HepG2 (cell line): ENCODE data around the gene ATG13. TPM values are rescaled to one million over a fixed set of nuclear protein-coding genes. Genes with fewer than 3 reads are reported as not detected.

Experiments
- CHD4 ChIP-seq: fragments of 200-600 bp; sonication (generic); IDR thresholded peaks from 2 replicates; pipeline ENCODE4 v1.7.0; 2017; ENCODE audit warnings: mild to moderate bottlenecking, low read length, borderline replicate concordance
- DR1 ChIP-seq: sonication (generic); formaldehyde crosslinking; IDR thresholded peaks from 2 replicates; pipeline ENCODE4 v1.8.0; 2021; ENCODE audit warnings: mild to moderate bottlenecking, missing genetic modification reagents, inconsistent platforms
- ESRRA ChIP-seq: sonication (generic); formaldehyde crosslinking; IDR thresholded peaks from 2 replicates; pipeline ENCODE4 v1.5.1; 2020; ENCODE audit warnings: mild to moderate bottlenecking, low read depth, missing genetic modification reagents
- HMGA1 ChIP-seq: sonication (generic); formaldehyde crosslinking; conservative IDR thresholded peaks from 2 replicates; pipeline ENCODE4 v1.4.0; 2020; ENCODE audit warnings: missing genetic modification reagents
- KAT2B ChIP-seq: fragments of 150-350 bp; IDR thresholded peaks from 2 replicates; pipeline ENCODE4 v1.6.1; 2014; ENCODE audit warnings: low read depth, low read length, borderline replicate concordance
- KLF13 ChIP-seq: sonication (generic); formaldehyde crosslinking; IDR thresholded peaks from 2 replicates; pipeline ENCODE4 v1.4.0; 2020; ENCODE audit warnings: mild to moderate bottlenecking, missing genetic modification reagents
- NFRKB ChIP-seq: fragments of 450-650 bp; IDR thresholded peaks from 2 replicates; pipeline ENCODE4 v1.6.1; 2017
- NKX3-1 ChIP-seq: sonication (generic); formaldehyde crosslinking; IDR thresholded peaks from 2 replicates; pipeline ENCODE4 v1.5.0; 2020; ENCODE audit warnings: missing genetic modification reagents
- POLR2G ChIP-seq: fragments of 200-400 bp; formaldehyde crosslinking; IDR thresholded peaks from 2 replicates; pipeline ENCODE4 v1.6.1; 2018; ENCODE audit warnings: mild to moderate bottlenecking, low read depth, low read length, moderate library complexity
- PRPF4 ChIP-seq: fragments of 200-400 bp; formaldehyde crosslinking; IDR thresholded peaks from 2 replicates; pipeline ENCODE4 v1.6.1; 2016; ENCODE audit warnings: low read length, low read depth; ENCODE audit not compliant: poor library complexity, severe bottlenecking
- REL ChIP-seq: sonication (generic); formaldehyde crosslinking; conservative IDR thresholded peaks from 2 replicates; pipeline ENCODE4 v1.8.0; 2022; ENCODE audit warnings: mild to moderate bottlenecking, missing genetic modification reagents, moderate library complexity
- REPIN1 ChIP-seq: sonication (generic); formaldehyde crosslinking; IDR thresholded peaks from 2 replicates; pipeline ENCODE4 v1.8.0; 2022; ENCODE audit warnings: missing genetic modification reagents, low read depth, mild to moderate bottlenecking, borderline replicate concordance
- SP1 ChIP-seq, 2 experiments: fragments of 450-650 bp in 1 of 2; sonication (generic) in 1 of 2; formaldehyde crosslinking in 1 of 2; IDR thresholded peaks; 2 replicates each; pipeline versions ENCODE4 v1.4.0 to v1.6.1; 2016 to 2020; ENCODE audit warnings: missing genetic modification reagents in 1 of 2
- TCF12 ChIP-seq, 2 experiments: fragments of 450-650 bp in 1 of 2; sonication (generic) in 1 of 2; formaldehyde crosslinking in 1 of 2; IDR thresholded peaks; 2 replicates each; pipeline versions ENCODE4 v1.6.1 to v1.8.0; 2017 to 2022; ENCODE audit warnings: antibody characterized with exemption in 1 of 2, mild to moderate bottlenecking in 1 of 2, missing genetic modification reagents in 1 of 2, moderate library complexity in 1 of 2
- TCF7 ChIP-seq: sonication (generic); IDR thresholded peaks from 2 replicates; pipeline ENCODE4 v1.6.1; 2016; ENCODE audit warnings: antibody characterized with exemption, low read depth
- ZBTB7B ChIP-seq: sonication (generic); formaldehyde crosslinking; IDR thresholded peaks from 2 replicates; pipeline ENCODE4 v1.4.0; 2020; ENCODE audit warnings: missing genetic modification reagents
- ZC3H4 ChIP-seq: sonication (generic); formaldehyde crosslinking; IDR thresholded peaks from 2 replicates; pipeline ENCODE4 v1.4.0; 2020; ENCODE audit warnings: missing genetic modification reagents, borderline replicate concordance
- ZFP36 ChIP-seq: fragments of 150-350 bp; IDR thresholded peaks from 2 replicates; pipeline ENCODE4 v1.6.1; 2018; ENCODE audit warnings: borderline replicate concordance, low read length, low read depth; ENCODE audit not compliant: partially characterized antibody
- ZNF124 ChIP-seq: sonication (generic); formaldehyde crosslinking; IDR thresholded peaks from 2 replicates; pipeline ENCODE4 v1.4.0; 2020; ENCODE audit warnings: missing genetic modification reagents
- ZNF251 ChIP-seq: sonication (generic); formaldehyde crosslinking; IDR thresholded peaks from 2 replicates; pipeline ENCODE4 v1.9.0; 2021; ENCODE audit warnings: mild to moderate bottlenecking, missing genetic modification reagents
- ZNF543 ChIP-seq: sonication (generic); formaldehyde crosslinking; IDR thresholded peaks from 2 replicates; pipeline ENCODE4 v1.4.0; 2020; ENCODE audit warnings: mild to moderate bottlenecking, missing genetic modification reagents
- ZNF577 ChIP-seq: sonication (generic); formaldehyde crosslinking; IDR thresholded peaks from 2 replicates; pipeline ENCODE4 v1.4.0; 2020; ENCODE audit warnings: mild to moderate bottlenecking, low read depth, missing genetic modification reagents, borderline replicate concordance
- ZNF768 ChIP-seq: sonication (generic); formaldehyde crosslinking; IDR thresholded peaks from 2 replicates; pipeline ENCODE4 v1.4.0; 2020; ENCODE audit warnings: missing genetic modification reagents
- polyA plus RNA-seq, 8 experiments: library from polyadenylated mRNA; depleted of rRNA in 3 of 8; stranded (reverse) in 7 of 8; unstranded in 1 of 8; fragments of >200 nt; fragmentation: Illumina TruSeq in 4 of 8; extraction: Trizol in 4 of 8; gene quantifications; 2 replicates each; pipeline versions ENCODE4 v1.2.1 to v1.2.3, GENCODE V29; 2011 to 2016; ENCODE audit warnings: low read depth in 4 of 8, missing spikeins in 1 of 8, mixed read lengths in 1 of 8; ENCODE audit not compliant: insufficient read depth in 1 of 8
- total RNA-seq, 5 experiments: library from RNA; depleted of rRNA; stranded (reverse); fragments of >200 nt; fragmentation: Illumina TruSeq; extraction: Trizol; gene quantifications; 2 replicates each; pipeline ENCODE4 v1.2.3, GENCODE V29; 2016; ENCODE audit warnings: low read depth in 1 of 5
- TF ChIP-seq, protein P1 (sequence below): IDR thresholded peaks from 2 replicates; pipeline ENCODE4 v1.6.1; 2016; ENCODE audit warnings: low read depth, borderline replicate concordance
- TF ChIP-seq, protein P2 (sequence below): sonication (generic); formaldehyde crosslinking; IDR thresholded peaks from 2 replicates; pipeline ENCODE4 v1.5.0; 2020; ENCODE audit warnings: missing genetic modification reagents
- TF ChIP-seq, protein P3 (sequence below): sonication (generic); formaldehyde crosslinking; IDR thresholded peaks from 2 replicates; pipeline ENCODE4 v1.4.0; 2020; ENCODE audit warnings: missing genetic modification reagents
- TF ChIP-seq, protein P4 (sequence below): sonication (generic); formaldehyde crosslinking; IDR thresholded peaks from 2 replicates; pipeline ENCODE4 v1.9.0; 2021; ENCODE audit warnings: missing genetic modification reagents, mild to moderate bottlenecking, borderline replicate concordance
- TF ChIP-seq, protein P5 (sequence below): IDR thresholded peaks from 2 replicates; pipeline ENCODE4 v1.6.1; 2016; ENCODE audit warnings: missing biosample characterization, missing genetic modification reagents, low read depth

ATG13 gene
- total and polyA plus RNA-seq, 2 of the 13 experiments (the other 11 are each of a cell fraction or from before 2014, with no cell fraction given) = 55.0 to 77.3 TPM

DNA sequence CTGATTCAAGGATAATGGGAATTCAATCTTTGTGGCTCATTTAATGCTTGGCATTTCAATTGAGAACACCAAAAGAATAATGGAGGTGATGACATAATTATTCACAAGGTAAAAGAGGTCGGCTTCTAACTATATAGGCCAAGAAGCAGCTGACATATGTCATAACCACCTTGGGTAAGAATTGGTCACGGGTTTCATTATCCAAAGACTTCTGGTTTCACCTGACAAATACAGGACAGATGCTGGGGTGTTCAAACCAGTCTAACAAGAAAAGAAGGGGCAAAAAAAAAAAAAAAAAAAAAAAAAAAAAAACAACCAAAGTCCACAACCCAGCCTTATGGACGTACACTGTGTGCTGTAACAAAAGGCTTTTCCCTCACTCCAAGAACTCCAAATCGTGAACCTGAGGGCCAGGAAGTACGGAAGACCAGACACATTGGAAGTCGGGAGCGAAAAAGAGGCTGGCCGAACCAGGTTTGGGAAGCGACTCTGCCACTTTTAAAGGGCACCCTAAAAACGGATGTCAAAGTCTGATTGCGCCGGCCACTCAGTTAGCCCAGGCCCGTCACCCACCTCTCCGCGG is 711 bp upstream of the ATG13 start (continued):
- TF ChIP-seq ZNF577 (CRISPR knock-in tag) (no peak), ZC3H4 (CRISPR knock-in tag) (no peak), ZNF251 (CRISPR knock-in tag) (no peak), DR1 (CRISPR knock-in tag) (no peak), KAT2B (no peak), NKX3-1 (CRISPR knock-in tag) (peak; percentile 31; the same call in 1 of the 2 replicates), PRPF4 (no peak), REL (CRISPR knock-in tag) (no peak), SP1 (IDR thresholded peaks at IDR 0.05) (no peak), SP1 (CRISPR knock-in tag; IDR thresholded peaks at IDR 0.05) (no peak), TCF7 (no peak), ZBTB7B (CRISPR knock-in tag) (no peak; the same call in 1 of the 2 replicates), ZNF124 (CRISPR knock-in tag) (no peak), TCF12 (IDR thresholded peaks at IDR 0.05) (no peak), TCF12 (CRISPR knock-in tag; IDR thresholded peaks at IDR 0.05) (no peak), REPIN1 (CRISPR knock-in tag) (0 out of 2 replicates have a peak, but pooled peaks have one; percentile 37), ZFP36 (no peak), ZNF768 (no peak), ZNF543 (CRISPR knock-in tag) (no peak), CHD4 (no peak), KLF13 (CRISPR knock-in tag) (no peak), POLR2G (peak; percentile 61), NFRKB (no peak), HMGA1 (CRISPR knock-in tag) (no peak), ESRRA (CRISPR knock-in tag) (no peak)
- TF ChIP-seq, protein P1, sequence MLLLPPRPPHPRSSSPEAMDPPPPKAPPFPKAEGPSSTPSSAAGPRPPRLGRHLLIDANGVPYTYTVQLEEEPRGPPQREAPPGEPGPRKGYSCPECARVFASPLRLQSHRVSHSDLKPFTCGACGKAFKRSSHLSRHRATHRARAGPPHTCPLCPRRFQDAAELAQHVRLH (CRISPR knock-in tag) = no peak; the same call in 1 of the 2 replicates
- TF ChIP-seq, protein P2, sequence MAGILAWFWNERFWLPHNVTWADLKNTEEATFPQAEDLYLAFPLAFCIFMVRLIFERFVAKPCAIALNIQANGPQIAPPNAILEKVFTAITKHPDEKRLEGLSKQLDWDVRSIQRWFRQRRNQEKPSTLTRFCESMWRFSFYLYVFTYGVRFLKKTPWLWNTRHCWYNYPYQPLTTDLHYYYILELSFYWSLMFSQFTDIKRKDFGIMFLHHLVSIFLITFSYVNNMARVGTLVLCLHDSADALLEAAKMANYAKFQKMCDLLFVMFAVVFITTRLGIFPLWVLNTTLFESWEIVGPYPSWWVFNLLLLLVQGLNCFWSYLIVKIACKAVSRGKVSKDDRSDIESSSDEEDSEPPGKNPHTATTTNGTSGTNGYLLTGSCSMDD (CRISPR knock-in tag) = no peak
- TF ChIP-seq, protein P3, sequence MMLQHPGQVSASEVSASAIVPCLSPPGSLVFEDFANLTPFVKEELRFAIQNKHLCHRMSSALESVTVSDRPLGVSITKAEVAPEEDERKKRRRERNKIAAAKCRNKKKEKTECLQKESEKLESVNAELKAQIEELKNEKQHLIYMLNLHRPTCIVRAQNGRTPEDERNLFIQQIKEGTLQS (CRISPR knock-in tag) = no peak
- TF ChIP-seq, protein P4, sequence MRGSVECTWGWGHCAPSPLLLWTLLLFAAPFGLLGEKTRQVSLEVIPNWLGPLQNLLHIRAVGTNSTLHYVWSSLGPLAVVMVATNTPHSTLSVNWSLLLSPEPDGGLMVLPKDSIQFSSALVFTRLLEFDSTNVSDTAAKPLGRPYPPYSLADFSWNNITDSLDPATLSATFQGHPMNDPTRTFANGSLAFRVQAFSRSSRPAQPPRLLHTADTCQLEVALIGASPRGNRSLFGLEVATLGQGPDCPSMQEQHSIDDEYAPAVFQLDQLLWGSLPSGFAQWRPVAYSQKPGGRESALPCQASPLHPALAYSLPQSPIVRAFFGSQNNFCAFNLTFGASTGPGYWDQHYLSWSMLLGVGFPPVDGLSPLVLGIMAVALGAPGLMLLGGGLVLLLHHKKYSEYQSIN = no peak
- TF ChIP-seq, protein P5, sequence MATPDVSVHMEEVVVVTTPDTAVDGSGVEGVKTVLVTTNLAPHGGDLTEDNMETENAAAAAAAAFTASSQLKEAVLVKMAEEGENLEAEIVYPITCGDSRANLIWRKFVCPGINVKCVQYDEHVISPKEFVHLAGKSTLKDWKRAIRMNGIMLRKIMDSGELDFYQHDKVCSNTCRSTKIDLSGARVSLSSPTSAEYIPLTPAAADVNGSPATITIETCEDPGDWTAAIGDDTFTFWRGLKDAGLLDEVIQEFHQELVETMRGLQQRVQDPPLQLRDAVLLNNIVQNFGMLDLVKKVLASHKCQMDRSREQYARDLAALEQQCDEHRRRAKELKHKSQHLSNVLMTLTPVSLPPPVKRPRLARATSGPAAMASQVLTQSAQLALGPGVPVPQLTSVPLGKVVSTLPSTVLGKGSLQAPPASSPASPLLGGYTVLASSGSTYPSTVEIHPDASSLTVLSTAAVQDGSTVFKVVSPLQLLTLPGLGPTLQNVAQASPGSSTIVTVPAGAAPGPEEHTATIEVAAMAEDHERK = no peak
